Upper lobe of left lung (tissue), 6 donors: ENCODE measurements around the gene RILP. TPM values are rescaled to one million over a fixed set of nuclear protein-coding genes. Genes with fewer than 3 reads are reported as not detected.

Source experiments
- ATAC-seq, 2 donors: fragments of 200-7000 bp; cut with Tn5 transposase; one replicate each; pipeline ENCODE4 v1.9.1; 2022; ENCODE audit warnings: mild to moderate bottlenecking in 2 of 2, moderate library complexity in 2 of 2; ENCODE audit not compliant: low FRiP score in 2 of 2
- DNase-seq, 2 donors: peaks; one replicate each; pipeline ENCODE4 v3.0.0-alpha.2; 2019 to 2020
- H3K27ac ChIP-seq, 4 donors: fragments of 200-600 bp; sonication (generic); one replicate each; pipeline ENCODE4 v1.5.1; 2016 to 2019
- H3K27me3 ChIP-seq, 4 donors: fragments of 200-600 bp; sonication (generic); one replicate each; pipeline ENCODE4 v1.5.1; 2017 to 2019
- H3K36me3 ChIP-seq, 4 donors: fragments of 200-600 bp; sonication (generic); one replicate each; pipeline ENCODE4 v1.5.1; 2016 to 2019
- H3K4me1 ChIP-seq, 4 donors: fragments of 200-600 bp; sonication (generic); one replicate each; pipeline ENCODE4 v1.5.1; 2018 to 2019
- H3K4me3 ChIP-seq, 4 donors: fragments of 200-600 bp; sonication (generic); one replicate each; pipeline ENCODE4 v1.5.1; 2017 to 2019; ENCODE audit warnings: mild to moderate bottlenecking in 2 of 4, moderate library complexity in 1 of 4
- H3K9me3 ChIP-seq, 4 donors: fragments of 200-600 bp; sonication (generic); one replicate each; pipeline ENCODE4 v1.5.1; 2018 to 2019
- CTCF ChIP-seq, 6 experiments: fragments of 450-650 bp in 4 of 6; fragments of 200-600 bp in 2 of 6; sonication (generic) in 2 of 6; IDR thresholded peaks; one replicate each; pipeline ENCODE4 v1.5.1; 2016 to 2019; ENCODE audit warnings: antibody characterized with exemption in 6 of 6
- EP300 ChIP-seq, 4 donors: sonication (generic); formaldehyde crosslinking; IDR thresholded peaks; one replicate each; pipeline ENCODE4 v1.5.1; 2017; ENCODE audit warnings: antibody characterized with exemption in 4 of 4, control low read depth in 2 of 4
- POLR2A ChIP-seq, 4 donors: fragments of 450-650 bp; IDR thresholded peaks; one replicate each; pipeline ENCODE4 v1.5.1; 2016 to 2017; ENCODE audit warnings: antibody characterized with exemption in 4 of 4, mild to moderate bottlenecking in 2 of 4
- POLR2AphosphoS5 ChIP-seq, 2 donors: sonication (generic); formaldehyde crosslinking; IDR thresholded peaks; one replicate each; pipeline ENCODE4 v1.5.1; 2017; ENCODE audit warnings: antibody characterized with exemption in 2 of 2
- WGBS, 2 donors: methylation state at CpG; one replicate each; pipeline ENCODE4 v1.1.5; 2017 to 2018; 5-methylcytosine and 5-hydroxymethylcytosine counted together
- total RNA-seq, 6 donors: library from RNA; depleted of rRNA in 4 of 6; stranded (reverse); fragments of >200 nt in 4 of 6; gene quantifications; one replicate each; pipeline versions ENCODE4 v1.1.0 to v1.2.1, GENCODE V29; 2016 to 2021
- donor health status: DM: no; HTN: no; CAD: no; lungs with moderate emphysema.
- donor health status: DM: no; HTN: yes; CAD: no; lungs with severe emphysema.

RILP gene
- total RNA-seq, 6 donors from 2014 or later, result 43.7 to 192 (median 85.4) TPM

- Histone ChIP-seq H3K36me3 (peaks cover 0 to 25% (median 6%) of the 10 kb centered on the region in 4 donors), H3K4me3 (no peak overlapping the region), H3K27ac (peak overlapping the region; percentile 52 to 78 (median 65)), H3K9me3 (no peaks in the 10 kb centered on the region), H3K4me1 (peaks cover 13 to 47% (median 23%) of the 10 kb centered on the region in 4 donors), H3K27me3 (no peaks in the 10 kb centered on the region)
- DNase-seq (no peak), ATAC-seq (no peak)
- no peak for TF ChIP-seq EP300 (IDR thresholded peaks at IDR 0.05)
- TF ChIP-seq POLR2AphosphoS5 (IDR thresholded peaks at IDR 0.05), result no peak
- no peak for TF ChIP-seq CTCF (IDR thresholded peaks at IDR 0.05)
- TF ChIP-seq POLR2A (IDR thresholded peaks at IDR 0.05), result no peak
- WGBS, 2 donors, result 83 to 86% methylated on average over 5 of the region's 5 CpGs
Observed at GRCh38 chr17:1607971-1608320, 41.7 kb downstream of the RILP start.

- Histone ChIP-seq H3K36me3 (peaks cover 0 to 21% (median 3%) of the 10 kb centered on the region in 4 donors), H3K9me3 (no peaks in the 10 kb centered on the region), H3K4me1 (peaks cover 5 to 36% (median 18%) of the 10 kb centered on the region in 4 donors), H3K4me3 (no peak overlapping the region), H3K27me3 (no peaks in the 10 kb centered on the region), H3K27ac (peak overlapping the region; percentile 52 to 78 (median 65))
- WGBS, 2 donors, result 78 to 79% methylated on average over 13 to 18 of the region's 26 CpGs
- no peak for DNase-seq
- TF ChIP-seq EP300 (IDR thresholded peaks at IDR 0.05) (no peak), CTCF (IDR thresholded peaks at IDR 0.05) (no peak), POLR2A (IDR thresholded peaks at IDR 0.05) (no peak), POLR2AphosphoS5 (IDR thresholded peaks at IDR 0.05) (no peak)
- no peak for ATAC-seq
Observed at GRCh38 chr17:1606352-1606985, 43.2 kb downstream of the RILP start.

- no peaks in the 10 kb centered on the region for H3K9me3 ChIP-seq
- H3K4me1 ChIP-seq, result peaks cover 5 to 36% (median 18%) of the 10 kb centered on the region in 4 donors
- H3K4me3 ChIP-seq, result no peak overlapping the region
- TF ChIP-seq CTCF (IDR thresholded peaks at IDR 0.05), result no peak
- no peak for TF ChIP-seq EP300 (IDR thresholded peaks at IDR 0.05)
- TF ChIP-seq POLR2AphosphoS5 (IDR thresholded peaks at IDR 0.05), result no peak
- TF ChIP-seq POLR2A (IDR thresholded peaks at IDR 0.05), result no peak
- H3K27me3 ChIP-seq, result no peaks in the 10 kb centered on the region
- WGBS, 2 donors, result 75 to 85% methylated on average over 5 to 11 of the region's 19 CpGs
- ATAC-seq (peak in 1 of 2 donors; percentile 19), DNase-seq (no peak)
- H3K36me3 ChIP-seq, result peaks cover 0 to 17% (median 3%) of the 10 kb centered on the region in 4 donors
- H3K27ac ChIP-seq, result peak overlapping the region in 3 of 4 donors; percentile 23 to 78 (median 53)
Observed at GRCh38 chr17:1605681-1606351, 43.9 kb downstream of the RILP start.

DNA sequence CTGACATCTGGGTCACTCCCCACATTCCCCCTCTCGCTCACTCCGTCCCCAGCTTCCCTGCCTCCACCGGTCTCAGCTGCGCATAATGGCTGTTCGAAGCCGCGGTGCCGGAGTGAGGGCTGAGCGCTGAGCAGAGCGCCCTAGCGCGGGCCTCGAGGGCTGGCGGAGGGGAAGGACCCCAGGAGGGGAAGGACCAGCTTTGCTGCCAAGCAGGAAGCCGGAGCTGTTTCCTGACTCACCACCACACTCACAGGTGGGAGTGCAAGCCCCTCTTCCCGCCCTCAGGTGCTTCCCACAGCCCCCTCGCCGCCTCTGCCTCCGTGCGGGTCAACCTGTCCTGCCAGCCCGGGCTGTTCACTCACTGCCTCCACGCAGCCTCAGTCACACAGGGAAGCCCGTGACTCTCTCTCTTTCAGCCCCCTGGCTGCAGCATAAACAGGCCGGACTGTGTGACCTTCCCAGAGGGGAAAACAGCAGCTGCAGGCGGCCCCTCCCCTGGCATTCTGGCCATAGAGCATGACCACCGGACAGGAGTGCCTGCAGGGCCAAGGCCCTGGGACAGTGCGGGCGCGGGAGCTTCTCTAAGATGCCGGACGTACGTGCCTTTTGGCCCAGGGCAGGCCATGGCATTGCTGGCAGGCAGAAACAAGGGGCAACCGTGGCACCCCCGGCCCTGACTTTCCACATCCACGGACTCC is 44.7 kb downstream of the RILP start:
- H3K4me1 ChIP-seq, result peaks cover 5 to 36% (median 18%) of the 10 kb centered on the region in 4 donors
- no peak for ATAC-seq
- H3K27ac ChIP-seq, result peak overlapping the region in 3 of 4 donors; percentile 23 to 78 (median 53)
- 68 to 70% methylated on average over 26 to 35 of the region's 35 CpGs for WGBS, 2 donors
- no peak overlapping the region for H3K4me3 ChIP-seq
- no peaks in the 10 kb centered on the region for H3K27me3 ChIP-seq
- no peak for DNase-seq
- H3K9me3 ChIP-seq, result no peaks in the 10 kb centered on the region
- TF ChIP-seq CTCF (IDR thresholded peaks at IDR 0.05), result no peak
- no peak for TF ChIP-seq POLR2A (IDR thresholded peaks at IDR 0.05)
- H3K36me3 ChIP-seq, result peaks cover 0 to 11% (median 1%) of the 10 kb centered on the region in 4 donors
